CD4-positive, alpha-beta T cell treated with Interleukin-17A for 1 hour (primary cell): ENCODE results near the gene DPYSL4.

ENCODE experiments used
- DNase-seq: peaks from one replicate; pipeline ENCODE4 v3.0.0-alpha.2; 2020

DPYSL4 gene

DNA sequence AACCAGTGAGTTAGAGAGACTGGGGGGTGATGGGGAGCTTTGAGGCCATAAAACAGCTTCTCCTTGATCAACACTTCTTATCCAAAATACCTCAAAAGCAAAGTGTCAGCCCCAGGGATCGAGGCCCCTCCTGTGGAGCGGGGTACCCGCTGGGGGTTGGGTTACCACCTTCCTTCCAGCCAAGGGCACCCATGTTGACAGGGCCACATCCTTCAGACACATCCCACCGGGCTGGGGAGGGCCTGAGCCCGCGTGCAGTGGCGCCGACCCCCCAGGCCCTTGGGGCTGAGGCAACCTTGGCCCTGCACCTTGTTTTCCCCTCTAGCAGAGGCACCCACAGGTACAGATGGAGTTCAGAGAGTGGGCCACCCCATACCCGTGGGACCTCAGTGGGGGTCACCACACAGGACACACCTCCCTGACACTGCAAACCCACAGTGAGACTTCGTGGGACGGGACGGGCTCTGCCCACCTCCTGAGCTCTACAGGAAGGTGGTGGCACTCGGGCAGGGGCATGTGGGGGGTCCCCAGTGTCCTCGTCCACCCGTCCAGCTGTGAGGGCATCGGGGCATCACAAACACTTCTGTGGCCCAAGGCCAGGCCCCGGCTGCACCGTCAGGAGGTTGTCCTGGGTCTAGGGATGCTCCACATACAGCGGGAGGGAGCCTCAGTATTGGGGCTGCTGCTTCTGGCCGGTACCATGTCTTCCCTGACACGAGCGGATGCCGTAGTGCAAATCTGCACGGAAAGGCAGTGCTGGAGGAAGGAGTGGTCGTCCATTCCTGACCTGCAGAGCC lies 10.7 kb downstream of the DPYSL4 start:
- no peak for DNase-seq

DNA sequence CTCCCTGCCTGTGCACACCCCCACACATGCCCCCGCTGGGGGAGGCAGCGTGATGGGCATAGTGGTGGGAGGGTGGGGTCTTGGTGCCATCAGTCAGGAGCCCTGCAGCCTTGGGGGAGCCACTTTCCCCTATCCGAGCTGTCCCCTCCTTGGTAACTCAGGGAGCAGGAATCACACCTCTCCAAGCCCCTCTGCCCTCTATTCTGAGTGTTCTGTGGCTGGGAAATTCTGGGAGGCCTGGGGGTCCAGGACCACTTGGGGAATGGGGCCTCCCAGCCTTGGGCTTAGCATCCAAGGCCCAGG lies 11.3 kb downstream of the DPYSL4 start:
- DNase-seq = no peak

DNA sequence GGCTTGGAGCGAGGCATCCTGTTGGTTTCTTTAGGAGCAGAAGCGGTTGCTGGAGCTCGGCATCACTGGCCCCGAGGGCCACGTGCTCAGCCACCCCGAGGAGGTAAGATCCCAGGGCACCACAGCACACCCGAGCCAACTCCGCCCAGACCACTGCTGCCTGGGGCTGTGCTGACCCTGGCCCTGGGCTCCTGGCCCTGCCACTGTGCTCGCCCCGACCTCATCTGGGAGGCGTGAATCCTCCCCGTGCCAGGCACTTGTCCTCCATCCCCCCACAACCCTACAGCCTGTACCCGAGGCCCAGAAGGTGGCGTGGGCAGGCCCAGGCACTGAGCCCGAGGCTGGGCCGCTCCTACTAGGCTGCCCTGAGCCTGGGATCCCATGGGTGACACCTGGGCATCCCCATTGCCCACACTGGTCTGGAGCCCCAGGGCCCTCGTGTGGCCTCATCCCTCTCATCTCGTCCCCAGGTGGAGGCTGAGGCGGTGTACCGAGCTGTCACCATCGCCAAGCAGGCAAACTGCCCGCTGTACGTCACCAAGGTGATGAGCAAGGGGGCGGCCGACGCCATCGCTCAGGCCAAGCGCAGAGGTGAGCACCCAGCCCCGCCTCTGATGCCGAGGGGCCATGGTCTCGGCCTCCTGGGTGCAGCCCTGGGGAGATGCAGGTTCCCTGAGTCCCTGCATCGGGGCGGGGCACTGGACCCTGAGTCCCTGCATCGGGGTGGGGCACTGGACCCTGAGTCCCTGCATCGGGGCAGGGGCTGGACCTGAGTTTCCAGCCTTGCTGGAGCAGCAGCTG lies 11.8 kb downstream of the DPYSL4 start:
- no peak for DNase-seq

DNA sequence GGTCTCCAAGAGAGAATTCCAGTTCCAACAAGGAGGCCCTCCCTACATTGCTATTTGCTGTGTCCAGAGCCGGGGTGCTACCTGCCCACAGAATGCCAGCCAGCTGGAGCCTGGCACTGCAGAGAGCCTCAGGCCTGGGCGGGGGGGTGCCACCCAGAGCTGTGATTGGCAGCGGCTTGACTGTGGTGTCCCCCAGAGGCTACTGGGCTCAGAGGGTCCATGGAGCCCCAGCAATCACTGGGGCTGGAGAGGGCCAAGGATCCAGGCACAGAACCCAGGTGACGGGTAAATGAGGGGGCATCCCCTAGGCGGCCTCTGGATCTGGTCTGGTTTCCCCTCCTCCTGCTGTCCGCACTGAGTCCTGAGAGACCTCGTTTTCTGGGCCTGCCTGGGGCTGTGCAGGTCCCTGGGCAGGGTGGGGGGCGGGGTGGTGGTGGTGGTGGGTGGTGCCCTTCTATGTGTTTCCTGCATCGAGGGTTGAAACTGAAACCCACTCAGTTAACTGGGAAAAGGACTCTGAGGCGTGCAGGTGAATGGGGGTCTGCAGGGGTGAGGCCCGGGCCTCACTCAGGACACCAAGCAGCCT lies 12.6 kb downstream of the DPYSL4 start:
- DNase-seq = no peak

DNA sequence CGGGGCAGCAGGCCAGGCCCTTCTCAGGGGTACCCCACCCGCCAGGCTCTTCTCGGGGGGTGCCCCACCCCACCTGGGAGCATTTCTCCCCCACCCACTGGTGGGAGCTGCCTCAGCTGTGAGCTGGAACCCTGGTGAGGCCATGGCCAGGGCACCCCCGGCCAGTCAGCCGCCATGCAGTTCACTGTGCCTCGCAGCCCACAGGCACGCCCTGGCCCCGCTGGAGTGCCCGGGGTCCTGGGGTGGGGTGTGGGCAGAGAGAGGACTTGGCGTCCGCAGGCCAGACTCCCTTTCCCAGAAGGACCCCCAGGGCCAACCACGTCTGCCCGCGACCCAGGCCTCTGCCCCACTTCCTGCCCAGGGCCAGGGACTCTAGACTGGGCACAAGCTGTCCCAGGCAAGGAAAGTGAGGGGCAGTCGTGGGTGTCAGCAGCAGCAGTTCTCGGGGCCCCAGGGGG lies 13.1 kb downstream of the DPYSL4 start:
- DNase-seq = no peak

DNA sequence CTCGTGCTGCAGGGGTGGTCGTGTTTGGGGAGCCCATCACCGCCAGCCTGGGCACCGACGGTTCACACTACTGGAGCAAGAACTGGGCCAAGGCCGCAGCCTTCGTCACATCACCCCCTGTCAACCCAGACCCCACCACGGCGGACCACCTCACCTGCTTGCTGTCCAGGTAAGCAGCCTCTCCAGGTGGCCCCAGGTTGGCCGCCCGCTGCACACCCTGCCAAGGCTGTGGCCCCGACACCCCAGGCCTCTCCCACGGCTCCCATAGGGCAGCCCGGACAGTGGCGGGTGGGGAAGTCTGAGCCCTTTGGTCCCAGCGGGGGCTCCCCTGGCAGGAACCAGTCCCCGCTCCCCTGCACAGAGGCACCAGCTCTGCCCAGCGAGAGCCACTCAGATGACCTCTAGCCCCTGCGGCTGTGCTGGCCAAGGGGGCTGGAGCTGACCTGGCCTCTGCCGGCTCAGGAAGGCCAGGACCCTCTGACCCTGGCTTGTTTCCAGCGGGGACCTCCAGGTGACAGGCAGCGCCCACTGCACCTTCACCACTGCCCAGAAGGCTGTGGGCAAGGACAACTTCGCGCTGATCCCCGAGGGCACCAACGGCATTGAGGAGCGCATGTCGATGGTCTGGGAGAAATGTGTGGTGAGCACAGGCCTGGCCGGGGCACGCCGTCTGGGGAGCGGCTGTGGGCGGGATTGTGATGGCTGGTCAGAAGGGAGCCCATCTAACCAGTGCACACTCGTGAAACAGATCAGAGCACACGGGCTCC lies 13.8 kb downstream of the DPYSL4 start:
- DNase-seq = no peak

DNA sequence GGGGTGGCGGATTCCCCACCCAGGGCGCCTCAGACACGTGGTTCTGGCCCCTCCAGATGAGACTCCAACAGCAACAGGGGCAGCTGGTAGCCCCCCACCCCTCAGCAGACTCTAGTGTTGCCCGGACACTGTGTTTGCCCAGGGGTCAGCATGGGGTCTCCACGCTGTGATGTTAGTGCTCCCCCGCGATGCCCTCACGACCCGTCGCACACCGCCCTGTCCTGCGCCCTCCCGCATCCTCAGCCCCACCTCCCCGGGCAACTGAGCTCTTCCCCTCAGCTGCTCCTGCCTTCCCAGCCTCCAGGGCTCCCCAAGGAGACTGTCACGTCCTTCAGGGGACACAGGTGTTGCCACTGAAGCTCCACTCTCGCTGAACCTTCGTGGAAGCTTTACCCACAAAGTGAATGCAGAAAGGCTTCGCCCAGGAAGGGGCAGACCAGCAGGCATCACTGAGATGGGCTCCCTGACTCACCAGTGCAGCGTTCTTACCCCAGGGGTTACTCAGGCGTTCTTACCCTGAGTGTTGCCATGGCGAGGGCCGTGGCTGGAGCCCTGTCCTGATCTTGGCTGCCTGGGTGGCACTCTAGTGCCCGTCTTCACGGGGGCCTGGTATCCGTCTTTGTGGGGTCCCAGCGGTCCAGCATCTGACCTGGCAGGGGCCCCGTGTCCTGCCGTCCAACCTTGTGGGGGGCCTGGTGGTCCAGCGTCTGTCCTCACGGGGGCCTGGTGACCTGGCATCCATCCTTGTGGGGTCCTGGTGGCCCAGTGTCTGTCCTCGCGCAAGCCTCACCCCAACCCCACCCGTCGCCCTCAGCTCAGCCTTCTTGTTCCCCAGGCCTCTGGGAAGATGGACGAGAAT lies 14.6 kb downstream of the DPYSL4 start:
- DNase-seq = no peak

DNA sequence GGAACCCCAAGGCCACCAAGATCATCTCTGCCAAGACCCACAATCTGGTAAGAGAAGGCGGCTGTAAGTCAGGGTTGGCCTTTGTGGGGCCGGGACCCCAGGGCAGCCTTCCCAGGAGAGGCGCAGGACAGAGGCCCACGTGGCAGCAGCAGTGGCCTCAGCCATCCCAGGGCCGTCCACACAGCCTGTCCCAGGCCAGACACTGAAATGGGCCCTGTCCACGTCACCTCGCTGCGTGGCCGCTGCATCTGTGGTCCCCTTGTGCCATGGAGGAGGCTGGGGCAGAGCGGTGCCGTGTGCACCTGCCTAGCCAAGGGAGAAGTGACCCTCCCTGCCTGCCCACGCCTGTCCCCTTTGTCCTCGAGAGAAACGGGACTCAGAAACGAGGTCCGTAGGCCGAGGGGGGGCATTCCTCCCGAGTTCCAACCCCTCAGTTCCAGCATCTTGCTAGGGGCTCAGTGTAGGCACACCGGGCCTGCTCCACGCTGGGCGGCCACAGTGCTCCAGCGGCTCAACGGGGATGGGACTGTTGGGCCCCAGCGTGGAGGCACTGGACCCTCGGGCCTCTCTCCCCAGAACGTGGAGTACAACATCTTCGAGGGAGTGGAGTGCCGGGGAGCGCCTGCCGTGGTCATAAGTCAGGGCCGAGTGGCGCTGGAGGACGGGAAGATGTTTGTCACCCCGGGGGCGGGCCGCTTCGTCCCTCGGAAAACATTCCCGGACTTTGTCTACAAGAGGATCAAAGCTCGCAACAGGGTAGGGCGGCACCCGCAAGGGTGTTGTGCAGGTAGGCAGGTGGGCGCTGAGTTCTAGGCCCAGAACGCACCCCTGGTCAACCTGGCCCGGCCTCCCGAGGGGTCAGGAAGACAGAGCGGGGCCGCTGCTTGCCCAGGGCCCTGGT lies 15.6 kb downstream of the DPYSL4 start:
- no peak for DNase-seq

DNA sequence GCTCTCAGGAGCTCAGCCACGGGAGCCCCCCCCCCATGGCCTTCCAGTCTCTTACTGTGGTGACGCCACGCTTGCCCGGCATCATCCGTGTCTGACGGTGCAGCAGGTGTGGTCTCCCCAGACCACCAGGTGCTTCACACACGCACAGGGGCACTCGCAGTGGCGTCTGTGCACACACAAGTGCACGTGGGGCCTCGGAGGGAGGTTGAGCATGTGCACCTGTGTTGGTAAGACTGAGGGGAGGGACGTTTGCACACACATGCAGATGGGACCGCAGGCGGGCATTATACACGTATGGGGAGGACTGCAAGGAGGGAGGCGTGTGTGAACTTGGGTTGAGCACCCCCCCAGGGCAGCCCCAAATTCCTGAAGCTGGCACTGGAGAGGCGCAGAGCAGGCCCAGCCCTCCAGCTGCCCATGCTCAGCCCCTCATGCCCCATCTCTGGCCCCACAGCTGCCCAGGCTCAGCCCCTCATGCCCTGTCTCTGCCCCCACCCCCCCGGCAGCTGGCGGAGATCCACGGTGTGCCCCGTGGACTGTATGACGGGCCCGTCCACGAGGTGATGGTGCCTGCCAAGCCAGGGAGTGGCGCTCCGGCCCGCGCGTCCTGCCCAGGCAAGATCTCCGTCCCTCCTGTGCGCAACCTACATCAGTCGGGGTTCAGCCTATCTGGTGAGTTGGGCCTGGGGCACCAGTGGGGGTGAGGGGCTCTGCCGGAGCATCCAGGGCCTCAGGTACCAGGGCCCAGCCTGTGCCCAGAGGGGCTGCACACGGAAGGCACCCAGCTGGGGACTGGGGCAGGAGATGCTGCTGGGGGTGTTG lies 16.7 kb downstream of the DPYSL4 start:
- no peak for DNase-seq

DNA sequence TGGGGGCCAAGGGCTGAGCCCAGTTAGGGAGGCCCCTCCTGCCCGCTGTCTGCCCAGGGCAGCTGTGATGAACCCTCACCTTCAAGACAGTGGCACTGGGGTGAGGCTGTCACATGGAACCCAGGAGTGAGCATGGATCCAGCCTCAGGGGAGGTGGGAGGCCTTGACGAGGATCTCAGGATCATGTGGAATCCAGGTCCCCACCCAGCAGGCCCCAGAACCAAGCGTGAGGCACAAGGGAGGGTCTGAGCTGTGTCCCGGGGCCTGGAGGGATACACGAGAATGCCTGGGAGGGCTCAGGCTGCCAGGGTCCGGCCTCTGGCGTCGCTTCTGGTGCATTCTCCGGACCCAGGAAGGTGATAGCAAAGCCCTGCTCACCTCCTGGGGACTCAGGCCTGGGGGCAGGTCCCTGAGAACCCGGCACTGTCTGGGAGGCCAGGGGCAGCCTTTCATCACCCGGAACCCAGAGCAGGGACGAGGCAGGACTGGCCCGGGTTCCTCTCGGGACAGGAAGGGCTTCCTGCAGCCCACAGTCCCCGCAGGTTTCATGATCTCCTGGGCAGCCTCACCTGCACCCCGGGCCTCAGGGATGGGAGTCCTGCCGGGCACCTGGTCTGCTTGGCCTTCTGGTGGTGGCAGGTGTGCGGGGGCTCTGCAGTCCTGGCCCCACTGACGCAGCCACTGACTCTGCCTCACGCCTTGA lies 17.5 kb downstream of the DPYSL4 start:
- DNase-seq = no peak

DNA sequence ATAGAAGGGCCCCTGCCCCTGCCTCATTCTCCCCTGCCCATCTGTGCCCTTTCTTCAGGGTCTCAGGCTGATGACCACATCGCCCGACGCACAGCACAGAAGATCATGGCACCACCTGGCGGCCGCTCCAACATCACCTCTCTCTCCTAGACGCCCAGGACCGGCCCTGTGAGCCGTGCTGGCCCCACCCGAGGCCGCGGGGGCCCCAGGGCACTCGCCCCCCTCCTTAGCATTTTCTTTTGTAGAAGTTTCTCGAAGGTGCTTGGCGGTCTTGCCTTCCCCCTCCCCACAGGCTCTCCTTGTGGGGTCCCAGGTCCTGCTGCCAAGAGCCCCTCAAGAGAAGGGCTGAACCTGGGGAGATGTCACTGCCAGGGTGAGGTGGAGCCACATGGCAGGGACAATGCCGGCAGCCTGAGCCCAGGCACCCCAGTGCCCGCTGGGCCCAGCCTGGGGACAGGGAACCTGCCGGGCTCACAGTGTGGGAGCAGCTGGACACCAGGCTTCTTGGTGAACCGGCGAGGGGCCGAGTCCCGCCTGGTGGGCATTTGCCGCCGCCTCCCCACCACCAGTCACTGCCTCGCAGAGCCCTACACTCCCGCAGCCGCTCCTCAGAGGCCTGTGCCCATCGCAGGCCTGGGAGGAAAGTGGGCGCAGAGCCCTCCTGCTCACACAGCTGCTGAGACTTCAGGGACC lies 18.2 kb downstream of the DPYSL4 start:
- DNase-seq = no peak

DNA sequence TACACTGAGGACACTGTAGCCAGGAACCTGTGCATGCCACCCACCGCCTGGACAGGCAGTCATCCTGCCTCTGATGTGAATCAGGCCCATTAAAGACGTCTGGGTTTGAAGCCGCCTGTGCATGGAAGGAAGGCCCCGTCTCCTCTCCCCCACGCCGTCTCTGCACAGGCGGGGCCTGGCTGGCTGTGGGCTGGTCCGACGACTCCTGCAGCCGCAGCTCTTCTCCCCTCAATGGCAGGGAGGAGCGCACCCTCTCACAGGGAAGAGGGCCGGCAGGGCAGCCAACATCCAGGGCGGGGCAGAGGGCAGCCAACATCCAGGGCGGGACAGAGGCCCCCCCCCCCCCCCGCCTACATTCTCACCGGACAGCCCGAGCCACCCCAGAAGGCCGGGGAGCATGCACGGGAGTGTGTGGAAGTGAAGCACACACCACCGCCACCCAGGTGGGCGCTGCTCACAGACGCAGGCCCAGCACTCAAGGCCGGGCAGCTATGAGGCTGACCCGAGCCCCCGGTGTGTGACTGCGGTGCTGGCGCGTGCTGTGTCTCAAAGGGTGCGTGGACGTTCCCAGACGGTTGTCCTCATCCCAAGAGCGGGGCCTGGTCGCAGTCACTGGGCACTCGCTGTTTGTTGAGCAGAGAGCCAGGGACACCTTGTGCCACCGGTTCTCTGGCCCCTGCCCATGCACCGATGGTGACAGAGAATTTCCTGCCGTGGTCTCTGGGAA lies 19.1 kb downstream of the DPYSL4 start:
- no peak for DNase-seq

DNA sequence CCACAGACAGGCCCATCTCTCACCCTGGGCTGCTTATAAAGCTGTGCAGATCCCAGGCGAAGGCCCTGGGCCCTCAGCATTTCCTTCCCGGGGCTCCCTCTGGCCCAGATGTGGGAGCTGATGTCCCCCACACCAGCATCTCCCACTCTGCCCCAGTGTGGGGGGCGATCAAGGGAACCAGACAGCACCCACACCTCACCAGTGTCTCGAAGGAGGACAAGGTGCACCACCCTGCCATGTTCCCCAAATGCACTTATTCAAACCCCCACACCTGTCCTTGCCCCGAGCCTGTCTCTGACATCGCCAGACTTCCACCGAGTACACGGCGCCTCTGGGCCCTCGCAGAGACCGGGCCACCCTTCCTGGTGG lies 19.6 kb downstream of the DPYSL4 start:
- DNase-seq = no peak

DNA sequence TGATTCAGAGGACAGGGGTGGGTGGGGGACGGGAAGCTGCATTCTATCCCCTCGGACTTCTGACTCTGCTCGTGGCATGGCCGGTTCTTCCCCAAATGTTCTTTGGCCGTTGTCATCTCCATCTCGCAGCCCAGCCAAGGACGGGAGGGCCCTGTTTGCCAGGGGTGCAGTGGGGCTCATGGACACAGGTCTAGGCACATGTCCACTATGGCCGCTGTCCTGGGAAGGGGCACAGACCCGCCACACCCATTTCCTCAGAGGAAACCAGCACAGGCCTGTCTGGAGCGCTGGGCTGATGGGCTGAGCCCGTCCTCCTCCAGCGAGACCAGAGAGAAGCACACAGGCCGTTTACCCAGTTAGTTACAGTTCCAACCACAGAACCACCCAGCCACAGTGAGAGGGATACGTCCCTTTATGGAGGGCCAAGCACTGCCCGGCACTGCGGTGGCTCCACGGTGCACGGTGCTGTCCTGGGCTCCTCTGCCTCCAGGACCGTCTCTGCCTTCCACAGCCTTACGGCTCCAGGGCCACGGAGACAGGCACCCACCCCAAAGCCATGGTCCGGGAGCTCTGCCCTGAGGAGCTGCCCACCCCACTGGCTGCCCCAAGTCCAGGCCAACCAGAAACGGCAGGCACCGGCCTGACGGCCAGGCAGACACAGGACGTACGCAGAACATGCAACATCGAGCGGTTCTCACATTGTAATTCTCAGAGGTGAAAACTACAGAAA lies 20.2 kb downstream of the DPYSL4 start:
- DNase-seq = no peak

DNA sequence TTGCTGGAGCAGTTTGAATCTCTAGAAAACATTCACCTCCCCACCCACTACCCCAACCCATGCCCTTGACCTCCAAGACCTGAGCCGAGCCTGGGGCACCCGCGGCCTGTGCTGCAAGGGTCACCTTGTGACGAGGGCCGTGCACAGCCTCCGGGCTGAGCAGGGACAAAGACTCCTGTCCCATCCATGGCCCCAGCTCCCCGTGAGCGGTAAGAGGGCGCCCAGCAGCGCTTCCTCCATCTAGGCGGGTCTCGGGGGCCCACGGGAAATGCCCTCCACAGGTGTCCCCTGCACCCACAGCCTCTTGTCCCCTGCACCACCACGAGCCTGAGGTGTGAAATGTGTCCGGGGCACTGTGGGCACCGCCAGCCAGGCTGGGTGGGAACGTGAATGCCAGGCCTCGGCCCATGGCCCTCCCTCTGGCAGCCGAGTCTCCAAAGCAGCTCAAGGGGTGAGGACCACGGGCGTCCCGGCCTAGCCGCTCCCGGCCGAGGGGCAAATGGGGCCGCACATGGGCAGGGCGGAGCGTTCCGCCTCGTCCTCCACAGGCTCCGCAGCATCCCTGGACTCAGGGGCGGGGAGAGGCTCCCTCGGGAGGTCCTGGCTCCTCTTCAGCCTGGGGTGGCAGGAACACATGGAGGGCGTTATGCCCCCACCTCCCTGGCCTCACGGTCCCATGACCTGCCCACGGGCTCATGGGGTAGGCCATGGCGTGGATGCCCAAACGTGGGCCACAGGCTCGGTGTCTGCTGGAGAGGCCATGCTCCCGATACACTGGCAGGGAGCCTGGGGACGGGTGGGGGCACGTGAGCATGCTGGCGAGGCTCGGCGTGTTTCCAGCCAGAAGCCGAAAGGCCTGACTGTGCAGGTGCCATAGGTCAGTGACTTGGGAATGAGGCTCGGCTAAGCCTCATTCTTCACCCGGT lies 21.1 kb downstream of the DPYSL4 start:
- no peak for DNase-seq

DNA sequence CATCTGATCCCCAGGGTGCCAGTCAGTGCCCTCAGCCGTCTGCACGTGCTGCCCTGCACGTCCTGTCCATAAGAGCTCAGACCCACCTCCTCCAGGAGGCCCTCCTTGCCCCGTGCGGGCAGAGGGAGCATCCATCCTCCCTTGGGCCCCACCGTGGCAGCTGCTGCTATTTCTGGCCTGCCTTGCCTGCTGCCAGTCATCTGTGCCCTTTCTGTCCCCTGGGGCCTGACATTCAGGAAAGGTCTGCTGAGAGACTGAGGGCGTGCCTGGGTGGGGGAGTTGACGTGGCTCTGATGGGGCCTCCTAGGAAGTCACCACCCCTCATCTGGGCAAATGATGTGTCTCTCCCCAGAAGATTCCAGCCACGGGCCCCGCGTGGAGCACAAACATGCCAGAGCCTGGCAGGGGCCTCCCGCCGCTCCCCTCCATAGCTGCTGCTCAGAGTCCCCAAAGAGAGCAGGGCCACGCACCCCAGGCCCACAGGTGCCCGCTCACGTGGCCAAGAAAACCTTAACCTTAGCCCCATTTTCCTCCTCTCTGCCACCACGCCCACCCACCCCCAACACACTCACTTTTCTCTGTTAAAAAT lies 21.8 kb downstream of the DPYSL4 start:
- DNase-seq = no peak
